HepG2 (cell line): ENCODE results near the gene NSD1. TPM values are rescaled to one million over a fixed set of nuclear protein-coding genes. Genes with fewer than 3 reads are reported as not detected.

Source experiments
- ATAC-seq: fragments of 200-7000 bp; cut with Tn5 transposase; 3 replicates; pipeline ENCODE4 v1.9.1; 2020; ENCODE audit warnings: mild to moderate bottlenecking, moderate library complexity
- BruUV-seq: library from RNA; stranded (reverse); fragments of 400-500 nt; replicated peaks from 2 replicates; lab custom pipeline; 2021; lab: Mats Ljungman, UMichigan
- CTCF ChIA-PET: fragments of 300-600 bp; formaldehyde crosslinking; extraction: SDS; loops from one replicate; lab custom pipeline; 2021; ENCODE audit warnings: low total read pairs, inconsistent platforms, low intra/inter-chr PET ratio; lab: Yijun Ruan, JAX
- POLR2A ChIA-PET: fragments of 350-600 bp; sonication (Branson Sonifier 250); formaldehyde crosslinking; loops from one replicate; lab custom pipeline; 2020; ENCODE audit warnings: antibody characterized with exemption, inconsistent platforms; lab: Yijun Ruan, JAX
- DNase-seq: peaks from one replicate; pipeline ENCODE4 v3.0.0-alpha.2; 2015; ENCODE audit warnings: low spot score
- FAIRE-seq: peaks from 3 replicates; lab custom pipeline; 2011; peaks lifted over from hg19 to GRCh38; lab: Jason Lieb, UNC
- H2AFZ ChIP-seq: one replicate; pipeline ENCODE4 v1.6.1; 2011; ENCODE audit warnings: low read length, inconsistent platforms
- H3K27ac ChIP-seq: fragments of 300-600 bp; 3 replicates; pipeline ENCODE4 v1.8.0; 2011; ENCODE audit warnings: mixed run types, mild to moderate bottlenecking, mixed read lengths, low read length, inconsistent platforms; ENCODE audit not compliant: insufficient read depth; ENCODE audit errors: extremely low read length
- H3K27me3 ChIP-seq, 2 experiments: fragments of 200-600 bp in 1 of 2; 2 replicates in 1 of 2; 3 replicates in 1 of 2; pipeline versions ENCODE4 v1.6.0 to v1.8.0; 2011; ENCODE audit warnings: low read length in 2 of 2, mild to moderate bottlenecking in 2 of 2, moderate library complexity in 2 of 2, inconsistent platforms in 1 of 2; ENCODE audit not compliant: insufficient read depth in 2 of 2, control insufficient read depth in 1 of 2
- H3K36me3 ChIP-seq, 2 experiments: fragments of 200-600 bp in 1 of 2; replicated peaks in 1 of 2; 2 replicates in 1 of 2; 3 replicates in 1 of 2; pipeline versions ENCODE4 v1.5.1 to v1.8.0; 2011; ENCODE audit warnings: low read length in 2 of 2, inconsistent platforms in 1 of 2; ENCODE audit not compliant: insufficient read depth in 2 of 2, control insufficient read depth in 1 of 2
- H3K4me1 ChIP-seq: 2 replicates; pipeline ENCODE4 v1.5.1; 2012; ENCODE audit warnings: low read length, inconsistent platforms; ENCODE audit not compliant: insufficient read depth
- H3K4me2 ChIP-seq: 2 replicates; pipeline ENCODE4 v1.6.0; 2011; ENCODE audit warnings: low read depth, low read length, inconsistent platforms
- H3K4me3 ChIP-seq, 3 experiments: fragments of 200-600 bp in 1 of 3; sonication (generic), shearing (Covaris generic) in 1 of 3; replicated peaks in 1 of 3; 2 replicates each; pipeline ENCODE4 v1.5.1; 2011 to 2016; ENCODE audit warnings: low read length in 3 of 3, inconsistent platforms in 2 of 3, low read depth in 2 of 3, mild to moderate bottlenecking in 2 of 3, control low read depth in 1 of 3, mixed read lengths in 1 of 3; ENCODE audit not compliant: insufficient read depth in 1 of 3
- H3K79me2 ChIP-seq: one replicate; pipeline ENCODE4 v1.6.1; 2011; ENCODE audit warnings: low read length, inconsistent platforms; ENCODE audit not compliant: insufficient read depth
- H3K9ac ChIP-seq: 2 replicates; pipeline ENCODE4 v1.6.0; 2011; ENCODE audit warnings: mild to moderate bottlenecking, low read depth, low read length, inconsistent platforms; ENCODE audit not compliant: insufficient read depth
- H3K9me3 ChIP-seq: 2 replicates; pipeline ENCODE4 v1.5.1; 2012; ENCODE audit warnings: mild to moderate bottlenecking, low read length
- H4K20me1 ChIP-seq: 2 replicates; pipeline ENCODE4 v1.6.0; 2011; ENCODE audit warnings: inconsistent platforms, mild to moderate bottlenecking, low read length, moderate library complexity; ENCODE audit not compliant: insufficient read depth
- GATAD1 ChIP-seq: IDR thresholded peaks from 2 replicates; pipeline ENCODE4 v1.6.1; 2016; ENCODE audit warnings: missing genetic modification reagents, missing compliant biosample characterization
- HHEX ChIP-seq: IDR thresholded peaks from 2 replicates; pipeline ENCODE4 v1.6.1; 2016; ENCODE audit warnings: control low read depth
- IKZF1 ChIP-seq: fragments of 450-650 bp; IDR thresholded peaks from 2 replicates; pipeline ENCODE4 v1.7.1; 2016
- KAT2B ChIP-seq: fragments of 150-350 bp; IDR thresholded peaks from 2 replicates; pipeline ENCODE4 v1.6.1; 2014; ENCODE audit warnings: low read depth, low read length, borderline replicate concordance
- KDM3A ChIP-seq: IDR thresholded peaks from 2 replicates; pipeline ENCODE4 v1.6.1; 2018; ENCODE audit warnings: low read depth, missing compliant biosample characterization
- KDM6A ChIP-seq: IDR thresholded peaks from 2 replicates; pipeline ENCODE4 v1.6.1; 2016; ENCODE audit warnings: low read depth
- MTF1 ChIP-seq: sonication (generic); formaldehyde crosslinking; IDR thresholded peaks from 2 replicates; pipeline ENCODE4 v1.5.0; 2020; ENCODE audit warnings: missing genetic modification reagents
- RELA ChIP-seq: sonication (generic); formaldehyde crosslinking; IDR thresholded peaks from 2 replicates; pipeline ENCODE4 v1.4.0; 2020; ENCODE audit warnings: missing genetic modification reagents
- RFX1 ChIP-seq: fragments of 450-650 bp; IDR thresholded peaks from 2 replicates; pipeline ENCODE4 v1.6.1; 2017
- RXRA ChIP-seq: sonication (generic); formaldehyde crosslinking; IDR thresholded peaks from 2 replicates; pipeline ENCODE4 v1.5.1; 2020; ENCODE audit warnings: missing genetic modification reagents
- U2AF2 ChIP-seq: fragments of 200-400 bp; formaldehyde crosslinking; IDR thresholded peaks from 2 replicates; pipeline ENCODE4 v1.6.1; 2017; ENCODE audit warnings: low read depth, mild to moderate bottlenecking, low read length
- ZFP36L1 ChIP-seq: sonication (generic); formaldehyde crosslinking; IDR thresholded peaks from 2 replicates; pipeline ENCODE4 v1.8.0; 2022; ENCODE audit warnings: mild to moderate bottlenecking, missing genetic modification reagents, moderate library complexity
- ZNF776 ChIP-seq: sonication (generic); formaldehyde crosslinking; IDR thresholded peaks from 2 replicates; pipeline ENCODE4 v1.4.0; 2020; ENCODE audit warnings: mild to moderate bottlenecking, missing genetic modification reagents
- WGBS: methylation state at CpG from one replicate; pipeline ENCODE4 v1.1.6; 2017; ENCODE audit warnings: low lambda C conversion rate; 5-methylcytosine and 5-hydroxymethylcytosine counted together
- in situ Hi-C: cut with HindIII; loops from 2 replicates; pipeline ENCODE4 v1.10.0; 2017; ENCODE audit warnings: low pct_unique_long_range_greater_than_20kb; ENCODE audit not compliant: extremely low pct_ligation_motif_present
- intact Hi-C: fragments of 100-400 bp; cut with micrococcal nuclease; formaldehyde crosslinking; loops from one replicate; pipeline ENCODE4 v1.10.0; 2022; ENCODE audit not compliant: unreplicated experiment
- polyA plus RNA-seq, 8 experiments: library from polyadenylated mRNA; depleted of rRNA in 3 of 8; stranded (reverse) in 7 of 8; unstranded in 1 of 8; fragments of >200 nt; fragmentation: Illumina TruSeq in 4 of 8; extraction: Trizol in 4 of 8; gene quantifications; 2 replicates each; pipeline versions ENCODE4 v1.2.1 to v1.2.3, GENCODE V29; 2011 to 2016; ENCODE audit warnings: low read depth in 4 of 8, missing spikeins in 1 of 8, mixed read lengths in 1 of 8; ENCODE audit not compliant: insufficient read depth in 1 of 8
- total RNA-seq, 5 experiments: library from RNA; depleted of rRNA; stranded (reverse); fragments of >200 nt; fragmentation: Illumina TruSeq; extraction: Trizol; gene quantifications; 2 replicates each; pipeline ENCODE4 v1.2.3, GENCODE V29; 2016; ENCODE audit warnings: low read depth in 1 of 5
- TF ChIP-seq, protein P1 (sequence below): sonication (generic); formaldehyde crosslinking; IDR thresholded peaks from 2 replicates; pipeline ENCODE4 v1.4.0; 2020; ENCODE audit warnings: missing genetic modification reagents, mild to moderate bottlenecking, borderline replicate concordance
- TF ChIP-seq, protein P2 (sequence below): sonication (generic); formaldehyde crosslinking; IDR thresholded peaks from 2 replicates; pipeline ENCODE4 v1.4.0; 2020; ENCODE audit warnings: missing genetic modification reagents, borderline replicate concordance
- TF ChIP-seq, protein P3 (sequence below): IDR thresholded peaks from 2 replicates; pipeline ENCODE4 v1.6.1; 2016; ENCODE audit warnings: missing biosample characterization, missing genetic modification reagents, low read depth
- TF ChIP-seq, protein P4 (sequence below): sonication (generic); formaldehyde crosslinking; IDR thresholded peaks from 2 replicates; pipeline ENCODE4 v1.5.0; 2020; ENCODE audit warnings: missing genetic modification reagents
- TF ChIP-seq, protein P5 (sequence below): sonication (generic); formaldehyde crosslinking; IDR thresholded peaks from 2 replicates; pipeline ENCODE4 v1.5.1; 2020; ENCODE audit warnings: mild to moderate bottlenecking, moderate library complexity, missing genetic modification reagents

The NSD1 gene
- total and polyA plus RNA-seq, 2 of the 13 experiments (the other 11 are each of a cell fraction or from before 2014, with no cell fraction given) = 0.01 to 0.09 TPM

DNA sequence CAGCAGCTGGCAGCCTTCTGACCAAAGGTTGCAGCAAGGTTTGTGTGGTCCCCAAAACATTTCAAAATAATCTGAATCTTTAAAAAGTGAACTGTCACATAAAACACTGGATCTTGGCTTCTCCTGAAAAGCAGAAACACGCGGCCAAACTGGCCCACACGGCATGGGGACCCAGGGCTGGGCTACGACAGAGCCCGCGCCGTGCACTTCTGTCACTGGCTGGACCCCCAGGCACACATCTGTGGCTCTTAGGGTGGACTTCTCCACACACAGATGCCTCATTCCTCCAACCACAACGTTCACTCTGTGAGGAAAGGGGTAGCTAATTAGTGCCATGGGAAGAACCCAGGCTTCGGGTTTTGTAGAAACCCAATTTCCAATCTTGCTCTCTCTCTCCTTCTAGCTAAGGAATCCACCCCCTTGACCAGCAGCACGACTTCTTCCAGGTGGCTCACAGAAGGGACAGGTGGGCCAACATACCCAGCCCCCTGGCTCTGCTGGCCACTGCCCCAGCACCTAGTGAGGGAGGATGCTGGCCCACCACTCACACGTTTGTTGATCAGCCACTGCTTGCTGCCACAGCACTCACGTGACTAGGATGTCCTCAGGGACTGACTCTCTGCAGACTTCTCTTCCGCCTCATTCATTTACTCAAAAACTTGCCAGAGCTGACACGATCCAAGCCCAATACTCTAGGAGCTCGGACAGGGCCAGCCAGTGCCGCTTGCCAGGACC lies 200.0 kb downstream of the NSD1 start:
- intact Hi-C loops (no loop called here), in situ Hi-C loops (no loop called here)
- H3K79me2 ChIP-seq = no peaks in the 10 kb centered on the region
- H4K20me1 ChIP-seq = 0 out of 2 replicates have a peak, but pooled peaks cover 3% of the 10 kb centered on the region
- no peak overlapping the region for H3K4me3 ChIP-seq
- H2AFZ ChIP-seq = no peak overlapping the region
- no peak overlapping the region for H3K9ac ChIP-seq
- no peak overlapping the region for H3K4me2 ChIP-seq
- CTCF ChIA-PET = no interaction called here
- peaks cover 3% of the 10 kb centered on the region; the same call in 1 of the 2 replicates for H3K4me1 ChIP-seq
- BruUV-seq = no TSS peak
- 98% methylated on average over 16 of the region's 16 CpGs for WGBS
- no peak overlapping the region for H3K27ac ChIP-seq
- FAIRE-seq = no peak
- H3K27me3 ChIP-seq = no peaks in the 10 kb centered on the region
- no peak for DNase-seq
- POLR2A ChIA-PET = no interaction called here
- ATAC-seq = no peak
- no peaks in the 10 kb centered on the region for H3K9me3 ChIP-seq
- peaks cover 41 to 90% of the 10 kb centered on the region in 2 experiments for H3K36me3 ChIP-seq
- TF ChIP-seq KAT2B (no peak), IKZF1 (no peak), MTF1 (no peak), KDM3A (CRISPR knock-in tag) (no peak), HHEX (CRISPR knock-in tag) (no peak), ZNF776 (CRISPR knock-in tag) (no peak), GATAD1 (CRISPR knock-in tag) (no peak), KDM6A (CRISPR knock-in tag) (no peak), ZFP36L1 (CRISPR knock-in tag) (no peak), RELA (CRISPR knock-in tag) (no peak), RFX1 (no peak), RXRA (no peak), U2AF2 (no peak)
- TF ChIP-seq, protein P1, sequence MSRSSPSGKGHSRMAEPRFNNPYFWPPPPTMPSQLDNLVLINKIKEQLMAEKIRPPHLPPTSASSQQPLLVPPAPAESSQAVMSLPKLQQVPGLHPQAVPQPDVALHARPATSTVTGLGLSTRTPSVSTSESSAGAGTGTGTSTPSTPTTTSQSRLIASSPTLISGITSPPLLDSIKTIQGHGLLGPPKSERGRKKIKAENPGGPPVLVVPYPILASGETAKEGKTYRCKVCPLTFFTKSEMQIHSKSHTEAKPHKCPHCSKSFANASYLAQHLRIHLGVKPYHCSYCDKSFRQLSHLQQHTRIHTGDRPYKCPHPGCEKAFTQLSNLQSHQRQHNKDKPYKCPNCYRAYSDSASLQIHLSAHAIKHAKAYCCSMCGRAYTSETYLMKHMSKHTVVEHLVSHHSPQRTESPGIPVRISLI = no peak
- TF ChIP-seq, protein P2, sequence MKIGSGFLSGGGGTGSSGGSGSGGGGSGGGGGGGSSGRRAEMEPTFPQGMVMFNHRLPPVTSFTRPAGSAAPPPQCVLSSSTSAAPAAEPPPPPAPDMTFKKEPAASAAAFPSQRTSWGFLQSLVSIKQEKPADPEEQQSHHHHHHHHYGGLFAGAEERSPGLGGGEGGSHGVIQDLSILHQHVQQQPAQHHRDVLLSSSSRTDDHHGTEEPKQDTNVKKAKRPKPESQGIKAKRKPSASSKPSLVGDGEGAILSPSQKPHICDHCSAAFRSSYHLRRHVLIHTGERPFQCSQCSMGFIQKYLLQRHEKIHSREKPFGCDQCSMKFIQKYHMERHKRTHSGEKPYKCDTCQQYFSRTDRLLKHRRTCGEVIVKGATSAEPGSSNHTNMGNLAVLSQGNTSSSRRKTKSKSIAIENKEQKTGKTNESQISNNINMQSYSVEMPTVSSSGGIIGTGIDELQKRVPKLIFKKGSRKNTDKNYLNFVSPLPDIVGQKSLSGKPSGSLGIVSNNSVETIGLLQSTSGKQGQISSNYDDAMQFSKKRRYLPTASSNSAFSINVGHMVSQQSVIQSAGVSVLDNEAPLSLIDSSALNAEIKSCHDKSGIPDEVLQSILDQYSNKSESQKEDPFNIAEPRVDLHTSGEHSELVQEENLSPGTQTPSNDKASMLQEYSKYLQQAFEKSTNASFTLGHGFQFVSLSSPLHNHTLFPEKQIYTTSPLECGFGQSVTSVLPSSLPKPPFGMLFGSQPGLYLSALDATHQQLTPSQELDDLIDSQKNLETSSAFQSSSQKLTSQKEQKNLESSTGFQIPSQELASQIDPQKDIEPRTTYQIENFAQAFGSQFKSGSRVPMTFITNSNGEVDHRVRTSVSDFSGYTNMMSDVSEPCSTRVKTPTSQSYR (CRISPR knock-in tag) = no peak
- TF ChIP-seq, protein P3, sequence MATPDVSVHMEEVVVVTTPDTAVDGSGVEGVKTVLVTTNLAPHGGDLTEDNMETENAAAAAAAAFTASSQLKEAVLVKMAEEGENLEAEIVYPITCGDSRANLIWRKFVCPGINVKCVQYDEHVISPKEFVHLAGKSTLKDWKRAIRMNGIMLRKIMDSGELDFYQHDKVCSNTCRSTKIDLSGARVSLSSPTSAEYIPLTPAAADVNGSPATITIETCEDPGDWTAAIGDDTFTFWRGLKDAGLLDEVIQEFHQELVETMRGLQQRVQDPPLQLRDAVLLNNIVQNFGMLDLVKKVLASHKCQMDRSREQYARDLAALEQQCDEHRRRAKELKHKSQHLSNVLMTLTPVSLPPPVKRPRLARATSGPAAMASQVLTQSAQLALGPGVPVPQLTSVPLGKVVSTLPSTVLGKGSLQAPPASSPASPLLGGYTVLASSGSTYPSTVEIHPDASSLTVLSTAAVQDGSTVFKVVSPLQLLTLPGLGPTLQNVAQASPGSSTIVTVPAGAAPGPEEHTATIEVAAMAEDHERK (CRISPR knock-in tag) = no peak
- TF ChIP-seq, protein P4, sequence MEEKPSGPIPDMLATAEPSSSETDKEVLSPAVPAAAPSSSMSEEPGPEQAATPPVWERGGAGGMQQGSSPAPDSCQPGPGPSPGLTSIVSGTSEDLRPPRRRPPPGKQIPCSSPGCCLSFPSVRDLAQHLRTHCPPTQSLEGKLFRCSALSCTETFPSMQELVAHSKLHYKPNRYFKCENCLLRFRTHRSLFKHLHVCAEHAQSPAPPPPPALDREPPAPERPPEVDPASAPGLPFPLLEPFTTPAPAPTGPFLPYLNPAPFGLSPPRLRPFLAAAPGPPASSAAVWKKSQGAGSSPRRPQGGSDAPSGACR = no peak
- TF ChIP-seq, protein P5, sequence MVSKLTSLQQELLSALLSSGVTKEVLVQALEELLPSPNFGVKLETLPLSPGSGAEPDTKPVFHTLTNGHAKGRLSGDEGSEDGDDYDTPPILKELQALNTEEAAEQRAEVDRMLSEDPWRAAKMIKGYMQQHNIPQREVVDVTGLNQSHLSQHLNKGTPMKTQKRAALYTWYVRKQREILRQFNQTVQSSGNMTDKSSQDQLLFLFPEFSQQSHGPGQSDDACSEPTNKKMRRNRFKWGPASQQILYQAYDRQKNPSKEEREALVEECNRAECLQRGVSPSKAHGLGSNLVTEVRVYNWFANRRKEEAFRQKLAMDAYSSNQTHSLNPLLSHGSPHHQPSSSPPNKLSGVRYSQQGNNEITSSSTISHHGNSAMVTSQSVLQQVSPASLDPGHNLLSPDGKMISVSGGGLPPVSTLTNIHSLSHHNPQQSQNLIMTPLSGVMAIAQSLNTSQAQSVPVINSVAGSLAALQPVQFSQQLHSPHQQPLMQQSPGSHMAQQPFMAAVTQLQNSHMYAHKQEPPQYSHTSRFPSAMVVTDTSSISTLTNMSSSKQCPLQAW = no peak
